Stomach (tissue), 4 donors: ENCODE results near the gene KIF4B.

Experiments used
- POLR2A ChIP-seq, 4 donors: fragments of 450-650 bp; IDR thresholded peaks; one replicate each; pipeline ENCODE4 v1.6.1; 2016; ENCODE audit warnings: antibody characterized with exemption in 4 of 4, control low read depth in 2 of 4, mild to moderate bottlenecking in 1 of 4, moderate library complexity in 1 of 4
- POLR2AphosphoS5 ChIP-seq, 3 donors: sonication (generic); formaldehyde crosslinking; IDR thresholded peaks; one replicate each; pipeline ENCODE4 v1.6.1; 2016; ENCODE audit warnings: antibody characterized with exemption in 3 of 3
- TF ChIP-seq, protein P1 (sequence below), 7 experiments: fragments of 450-650 bp in 4 of 7; fragments of 200-600 bp in 3 of 7; sonication (generic) in 3 of 7; IDR thresholded peaks; one replicate each; pipeline ENCODE4 v1.5.1; 2016 to 2019; ENCODE audit warnings: antibody characterized with exemption in 7 of 7, control low read depth in 2 of 7, mild to moderate bottlenecking in 1 of 7

DNA sequence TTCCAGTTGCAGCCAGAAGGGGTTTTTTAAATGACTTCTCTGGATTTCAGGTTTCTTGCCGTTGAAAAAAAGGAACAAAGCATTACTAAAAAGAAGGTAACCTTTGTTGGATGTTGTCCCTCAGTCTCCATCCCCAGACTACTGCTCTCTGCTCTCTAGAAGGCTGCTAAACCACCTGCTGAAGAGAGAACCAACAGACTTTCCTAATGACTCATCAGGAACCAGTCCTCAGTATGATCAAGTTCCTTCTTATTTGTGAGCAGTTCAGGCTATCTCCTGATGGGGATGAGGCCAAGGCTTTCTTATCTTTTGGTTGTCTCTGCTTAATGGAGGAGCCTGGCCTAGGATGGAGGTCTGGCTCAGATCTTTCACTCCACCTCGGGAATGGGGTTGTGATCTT lies 4.1 kb downstream of the KIF4B start:
- TF ChIP-seq POLR2AphosphoS5 (IDR thresholded peaks at IDR 0.05) (no peak), POLR2A (IDR thresholded peaks at IDR 0.05) (no peak)
- TF ChIP-seq, protein P1, sequence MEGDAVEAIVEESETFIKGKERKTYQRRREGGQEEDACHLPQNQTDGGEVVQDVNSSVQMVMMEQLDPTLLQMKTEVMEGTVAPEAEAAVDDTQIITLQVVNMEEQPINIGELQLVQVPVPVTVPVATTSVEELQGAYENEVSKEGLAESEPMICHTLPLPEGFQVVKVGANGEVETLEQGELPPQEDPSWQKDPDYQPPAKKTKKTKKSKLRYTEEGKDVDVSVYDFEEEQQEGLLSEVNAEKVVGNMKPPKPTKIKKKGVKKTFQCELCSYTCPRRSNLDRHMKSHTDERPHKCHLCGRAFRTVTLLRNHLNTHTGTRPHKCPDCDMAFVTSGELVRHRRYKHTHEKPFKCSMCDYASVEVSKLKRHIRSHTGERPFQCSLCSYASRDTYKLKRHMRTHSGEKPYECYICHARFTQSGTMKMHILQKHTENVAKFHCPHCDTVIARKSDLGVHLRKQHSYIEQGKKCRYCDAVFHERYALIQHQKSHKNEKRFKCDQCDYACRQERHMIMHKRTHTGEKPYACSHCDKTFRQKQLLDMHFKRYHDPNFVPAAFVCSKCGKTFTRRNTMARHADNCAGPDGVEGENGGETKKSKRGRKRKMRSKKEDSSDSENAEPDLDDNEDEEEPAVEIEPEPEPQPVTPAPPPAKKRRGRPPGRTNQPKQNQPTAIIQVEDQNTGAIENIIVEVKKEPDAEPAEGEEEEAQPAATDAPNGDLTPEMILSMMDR (IDR thresholded peaks at IDR 0.05) = no peak
